Measurements from ENCODE around the gene COL23A1. TPM values are rescaled to one million over a fixed set of nuclear protein-coding genes. Genes with fewer than 3 reads are reported as not detected.

COL23A1 gene
- polyA plus RNA-seq, 2 of the 4 experiments (the other 2 are of a cell fraction): not detected

- H3K4me3 ChIP-seq: no peak overlapping the region
- no peak overlapping the region for H3K27ac ChIP-seq
- DNase-seq (ENCODE audit: low read depth in 1 of 2, low spot score in 1 of 2) (no peak), ATAC-seq (no peak), FAIRE-seq (no peak)
- 61% methylated on average over 31 of the region's 31 CpGs for WGBS (ENCODE audit: missing lambda C conversion rate)
- POLR2A ChIA-PET: no interaction called here
- CTCF ChIA-PET: no interaction called here
- no peaks in the 10 kb centered on the region for H3K4me1 ChIP-seq
- H3K4me2 ChIP-seq: no peak overlapping the region
- TF ChIP-seq HOXB13 (CRISPR knock-in tag; IDR thresholded peaks at IDR 0.05; ENCODE audit: low read depth): no peak
- peaks cover 12% of the 10 kb centered on the region; the same call in 2 of the 3 replicates for H3K9me3 ChIP-seq
Observed at GRCh38 chr5:178537467-178538371, 52.5 kb downstream of the COL23A1 start.

- whole genome bisulfite sequencing (ENCODE audit: missing lambda C conversion rate): 55% methylated on average over 20 of the region's 26 CpGs
- FAIRE-seq: no peak
- Histone ChIP-seq H3K9me3 (peaks cover 12% of the 10 kb centered on the region; the same call in 2 of the 3 replicates), H3K4me1 (no peaks in the 10 kb centered on the region), H3K4me3 (no peak overlapping the region), H3K27ac (no peak overlapping the region), H3K4me2 (no peak overlapping the region)
- ATAC-seq: no peak
- DNase-seq (ENCODE audit: low read depth in 1 of 2, low spot score in 1 of 2): no peak
- TF ChIP-seq MAZ (IDR thresholded peaks at IDR 0.05; ENCODE audit: borderline replicate concordance, low read depth, low read length) (no peak), ELK1 (IDR thresholded peaks at IDR 0.05; ENCODE audit: low read depth, low read length) (no peak), FOSL2 (IDR thresholded peaks at IDR 0.05) (no peak), FOSL2 (CRISPR knock-in tag; IDR thresholded peaks at IDR 0.05) (no peak)
- ChIA-PET CTCF (interaction anchor here (0.6 kb wide), 1 partner anchor 9 kb away, joined by 4 read pairs; no protein-coding TSS in a partner anchor), POLR2A (no interaction called here)
Observed at GRCh38 chr5:178536541-178537466, 53.4 kb downstream of the COL23A1 start.

GRCh38 chr5:178535299-178536175 is 54.7 kb downstream of the COL23A1 start:
- H3K4me3 ChIP-seq: no peak overlapping the region
- H3K4me2 ChIP-seq: no peak overlapping the region
- ChIA-PET POLR2A (no interaction called here), CTCF (no interaction called here)
- H3K4me1 ChIP-seq: no peaks in the 10 kb centered on the region
- 52% methylated on average over 12 of the region's 20 CpGs for WGBS (ENCODE audit: missing lambda C conversion rate)
- peaks cover 12% of the 10 kb centered on the region; the same call in 2 of the 3 replicates for H3K9me3 ChIP-seq
- FAIRE-seq: no peak
- no peak for ATAC-seq
- TF ChIP-seq ESRRA (IDR thresholded peaks at IDR 0.05; ENCODE audit: borderline replicate concordance, low read length): no peak
- TF ChIP-seq EP300 (IDR thresholded peaks at IDR 0.05): no peak
- no peak for TF ChIP-seq POLR2AphosphoS2 (conservative IDR thresholded peaks at IDR 0.05; ENCODE audit: low read length)
- no peak for TF ChIP-seq CHD4 (IDR thresholded peaks at IDR 0.05; ENCODE audit: borderline replicate concordance)
- TF ChIP-seq FOXS1 (CRISPR knock-in tag; IDR thresholded peaks at IDR 0.05): no peak
- no peak for TF ChIP-seq REST (IDR thresholded peaks at IDR 0.05)
- no peak for TF ChIP-seq RARB (CRISPR knock-in tag; IDR thresholded peaks at IDR 0.05)
- TF ChIP-seq MAFK (IDR thresholded peaks at IDR 0.05; ENCODE audit: partially characterized antibody): no peak
- no peak for TF ChIP-seq KDM1A (IDR thresholded peaks at IDR 0.05; ENCODE audit: low read depth)
- no peak for TF ChIP-seq SMC3 (IDR thresholded peaks at IDR 0.05)
- TF ChIP-seq TP53 (CRISPR knock-in tag; IDR thresholded peaks at IDR 0.05): no peak
- TF ChIP-seq FOSL2 (IDR thresholded peaks at IDR 0.05): no peak
- no peak for TF ChIP-seq FOSL2 (CRISPR knock-in tag; IDR thresholded peaks at IDR 0.05)
- no peak for TF ChIP-seq NPAS2 (CRISPR knock-in tag; IDR thresholded peaks at IDR 0.05; ENCODE audit: borderline replicate concordance)
- no peak for TF ChIP-seq FOSB (CRISPR knock-in tag; IDR thresholded peaks at IDR 0.05)
- TF ChIP-seq NFE2L2 (conservative IDR thresholded peaks at IDR 0.05; ENCODE audit: low read length): no peak
- no peak for TF ChIP-seq RCOR1 (IDR thresholded peaks at IDR 0.05; ENCODE audit: low read depth, low read length)
- no peak for TF ChIP-seq CEBPB (IDR thresholded peaks at IDR 0.05)
- DNase-seq (ENCODE audit: low read depth in 1 of 2, low spot score in 1 of 2): no peak
- no peak overlapping the region for H3K27ac ChIP-seq

Measured in A549 (cell line).